ENCODE data around the gene PHAF1. TPM values are rescaled to one million over a fixed set of nuclear protein-coding genes. Genes with fewer than 3 reads are reported as not detected.

Gene PHAF1
- total and polyA plus RNA-seq, 2 of the 13 experiments (the other 11 are each of a cell fraction or from before 2014, with no cell fraction given): 48.3 to 174 TPM

GRCh38 chr16:67183627-67184452 lies 74.1 kb downstream of the PHAF1 start, which contains the start of gene MATCAP1 (continued):
- TF ChIP-seq THAP9 (CRISPR knock-in tag; IDR thresholded peaks at IDR 0.05; ENCODE audit: borderline replicate concordance) (peak; percentile 85; the same call in 1 of the 2 replicates), FOXA3 (CRISPR knock-in tag; IDR thresholded peaks at IDR 0.05) (peak; percentile 62; the same call in 1 of the 2 replicates), KAT8 (CRISPR knock-in tag; IDR thresholded peaks at IDR 0.05) (peak; percentile 91), NFIC (IDR thresholded peaks at IDR 0.05; ENCODE audit: low read length) (no peak), ZNF883 (CRISPR knock-in tag; IDR thresholded peaks at IDR 0.05; ENCODE audit: not compliant biosample characterization) (peak; percentile 59), ZNF780A (CRISPR knock-in tag; IDR thresholded peaks at IDR 0.05) (no peak), NRL (CRISPR knock-in tag; IDR thresholded peaks at IDR 0.05; ENCODE audit: borderline replicate concordance) (no peak; the same call in none of the 2 replicates), CBX5 (CRISPR knock-in tag; IDR thresholded peaks at IDR 0.05; ENCODE audit: borderline replicate concordance) (peak; percentile 10; the same call in 1 of the 2 replicates), ZNF629 (CRISPR knock-in tag; conservative IDR thresholded peaks at IDR 0.05) (0 out of 2 replicates have a peak, but pooled peaks have one; percentile 6), ZGPAT (CRISPR knock-in tag; IDR thresholded peaks at IDR 0.05) (peak; percentile 96), NONO (IDR thresholded peaks at IDR 0.05) (no peak), NONO (CRISPR knock-in tag; conservative IDR thresholded peaks at IDR 0.05) (peak; percentile 77), TARDBP (CRISPR knock-in tag; IDR thresholded peaks at IDR 0.05) (peak; percentile 93), CENPX (CRISPR knock-in tag; IDR thresholded peaks at IDR 0.05) (no peak), ZNF577 (CRISPR knock-in tag; IDR thresholded peaks at IDR 0.05; ENCODE audit: borderline replicate concordance, low read depth) (no peak), MAFG (CRISPR knock-in tag; IDR thresholded peaks at IDR 0.05) (no peak), PHF21A (CRISPR knock-in tag; IDR thresholded peaks at IDR 0.05) (peak; percentile 79), MBNL3 (CRISPR knock-in tag; conservative IDR thresholded peaks at IDR 0.05) (no peak), RAD51 (IDR thresholded peaks at IDR 0.05; ENCODE audit: borderline replicate concordance) (no peak), SETDB1 (CRISPR knock-in tag; IDR thresholded peaks at IDR 0.05; ENCODE audit: borderline replicate concordance) (no peak), NR1H2 (CRISPR knock-in tag; IDR thresholded peaks at IDR 0.05; ENCODE audit: borderline replicate concordance, low read depth) (no peak), PCBP2 (optimal IDR thresholded peaks at IDR 0.05; ENCODE audit: low read depth, low read length, poor library complexity, severe bottlenecking) (no peak), PHF8 (CRISPR knock-in tag; IDR thresholded peaks at IDR 0.05) (peak; percentile 87), ARNT2 (CRISPR knock-in tag; IDR thresholded peaks at IDR 0.05; ENCODE audit: low read depth) (no peak; the same call in 1 of the 2 replicates), ZNF160 (CRISPR knock-in tag; IDR thresholded peaks at IDR 0.05) (peak; percentile 37), SP2 (CRISPR knock-in tag; IDR thresholded peaks at IDR 0.05) (peak; percentile 98), TBP (CRISPR knock-in tag; IDR thresholded peaks at IDR 0.05) (0 out of 2 replicates have a peak, but pooled peaks have one; percentile 66), CHCHD3 (CRISPR knock-in tag; IDR thresholded peaks at IDR 0.05) (peak; percentile 85)

Data from HepG2 (cell line).